K562 (cell line): ENCODE data around the gene PSMD2. TPM values are rescaled to one million over a fixed set of nuclear protein-coding genes. Genes with fewer than 3 reads are reported as not detected.

Source experiments
- BCOR ChIP-seq: fragments of 450-650 bp; IDR thresholded peaks from 2 replicates; pipeline ENCODE4 v1.6.1; 2016
- ELF2 ChIP-seq: fragments of 250-450 bp; sonication (Bioruptor Pico); IDR thresholded peaks from 2 replicates; pipeline ENCODE4 v1.5.0; 2021; ENCODE audit warnings: mild to moderate bottlenecking
- HNRNPH1 ChIP-seq: fragments of 200-400 bp; formaldehyde crosslinking; optimal IDR thresholded peaks from 2 replicates; pipeline ENCODE3; 2017; ENCODE audit warnings: low read depth, mild to moderate bottlenecking, low read length, moderate library complexity
- KDM1A ChIP-seq, 2 experiments: fragments of 450-650 bp; IDR thresholded peaks; 2 replicates each; pipeline ENCODE4 v1.6.1; 2016; ENCODE audit warnings: mild to moderate bottlenecking in 2 of 2
- MXI1 ChIP-seq: IDR thresholded peaks from 2 replicates; pipeline ENCODE4 v1.6.1; 2011; ENCODE audit warnings: low read depth, mild to moderate bottlenecking, improper control_type of control experiment, low read length
- NBN ChIP-seq: fragments of 450-650 bp; IDR thresholded peaks from 2 replicates; pipeline ENCODE4 v1.6.1; 2016; ENCODE audit warnings: low read depth, mild to moderate bottlenecking
- NFIC ChIP-seq: fragments of 450-650 bp; IDR thresholded peaks from 2 replicates; pipeline ENCODE4 v1.6.1; 2017; ENCODE audit warnings: mild to moderate bottlenecking, inconsistent platforms
- NONO ChIP-seq, 2 experiments: fragments of 200-400 bp in 1 of 2; fragments of 450-650 bp in 1 of 2; formaldehyde crosslinking in 1 of 2; IDR thresholded peaks; 2 replicates each; pipeline ENCODE4 v1.6.1; 2017; ENCODE audit warnings: low read depth in 2 of 2, mild to moderate bottlenecking in 2 of 2, moderate library complexity in 2 of 2, low read length in 1 of 2
- PHTF2 ChIP-seq: fragments of 250-450 bp; sonication (Bioruptor Pico); IDR thresholded peaks from 2 replicates; pipeline ENCODE4 v1.5.0; 2021; ENCODE audit warnings: mild to moderate bottlenecking
- RCOR1 ChIP-seq, 2 experiments: IDR thresholded peaks; 2 replicates each; pipeline ENCODE4 v1.6.1; 2012; ENCODE audit warnings: low read depth in 2 of 2, low read length in 2 of 2, borderline replicate concordance in 1 of 2, improper control_type of control experiment in 1 of 2
- RHOXF2B ChIP-seq: fragments of 250-450 bp; sonication (Bioruptor Pico); conservative IDR thresholded peaks from 2 replicates; pipeline ENCODE4 v1.5.1; 2021
- SMARCA5 ChIP-seq: fragments of 450-650 bp; IDR thresholded peaks from 2 replicates; pipeline ENCODE4 v1.6.1; 2016
- THRAP3 ChIP-seq: fragments of 450-650 bp; IDR thresholded peaks from 2 replicates; pipeline ENCODE4 v1.6.1; 2016; ENCODE audit warnings: mild to moderate bottlenecking, inconsistent platforms, borderline replicate concordance
- TSC22D4 ChIP-seq: fragments of 450-650 bp; IDR thresholded peaks from 2 replicates; pipeline ENCODE4 v1.6.1; 2016; ENCODE audit warnings: missing genetic modification characterization, missing biosample characterization, control low read depth
- ZNF140 ChIP-seq: fragments of 250-450 bp; sonication (Bioruptor Pico); IDR thresholded peaks from 2 replicates; pipeline ENCODE4 v1.8.0; 2021; ENCODE audit warnings: moderate library complexity, mild to moderate bottlenecking, inconsistent platforms
- ZNF830 ChIP-seq: fragments of 250-450 bp; sonication (Bioruptor Pico); IDR thresholded peaks from 2 replicates; pipeline ENCODE4 v1.5.0; 2021; ENCODE audit warnings: mild to moderate bottlenecking
- polyA plus RNA-seq, 8 experiments: library from polyadenylated mRNA; depleted of rRNA in 4 of 8; stranded (reverse) in 5 of 8; unstranded in 3 of 8; fragments of >200 nt; fragmentation: Nextera tagmentation in 2 of 8; fragmentation: Illumina TruSeq in 1 of 8; extraction: Ambion mirVana in 2 of 8; extraction: Trizol in 1 of 8; gene quantifications; 2 replicates each; pipeline versions ENCODE4 v1.2.1 to v1.2.3, GENCODE V29; 2011 to 2014; ENCODE audit warnings: inconsistent platforms in 1 of 8, missing spikeins in 1 of 8
- total RNA-seq, 7 experiments: library from RNA; depleted of rRNA in 6 of 7; stranded (reverse); fragments of >200 nt in 6 of 7; fragmentation: Illumina TruSeq in 2 of 7; extraction: Trizol in 2 of 7; gene quantifications; 2 replicates each; pipeline versions ENCODE4 v1.2.1 to v1.2.3, GENCODE V29; 2011 to 2021; ENCODE audit warnings: low replicate concordance in 1 of 7
- TF ChIP-seq, protein P1 (sequence below): sonication (generic); formaldehyde crosslinking; IDR thresholded peaks from 2 replicates; pipeline ENCODE4 v1.8.1; 2023; ENCODE audit warnings: mild to moderate bottlenecking, missing genetic modification reagents
- TF ChIP-seq, protein P2 (sequence below), 2 experiments: fragments of 450-650 bp; formaldehyde crosslinking in 1 of 2; IDR thresholded peaks; 2 replicates each; pipeline versions ENCODE4 v1.4.0 to v1.6.1; 2014 to 2020; ENCODE audit warnings: mild to moderate bottlenecking in 2 of 2, borderline replicate concordance in 1 of 2, low read depth in 1 of 2
- TF ChIP-seq, protein P3 (sequence below): fragments of 450-650 bp; IDR thresholded peaks from 2 replicates; pipeline ENCODE4 v1.6.1; 2017; ENCODE audit warnings: antibody characterized with exemption

The PSMD2 gene
- total and polyA plus RNA-seq, 9 of the 15 experiments (the other 6 are each of a cell fraction or from before 2014, with no cell fraction given): 152 to 484 (median 295) TPM

DNA sequence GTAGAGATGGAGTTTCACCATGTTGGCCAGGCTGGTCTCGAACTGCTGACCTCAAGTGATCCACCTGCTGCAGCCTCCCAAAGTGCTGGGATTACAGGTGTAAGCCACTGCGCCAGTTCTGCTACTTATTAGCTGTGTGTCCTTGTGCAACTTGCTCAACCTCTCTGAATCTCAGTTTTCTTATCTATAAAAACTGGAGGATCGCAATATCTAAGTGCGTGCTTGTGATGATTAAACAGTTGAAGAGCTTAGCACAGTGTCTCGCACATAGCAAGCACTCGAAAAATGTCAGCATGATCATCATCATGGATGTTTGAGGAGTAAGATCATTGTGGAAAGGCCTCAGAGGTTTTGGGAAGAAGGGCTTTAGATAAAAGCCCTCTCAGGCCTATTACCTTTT lies 51.6 kb downstream of the PSMD2 start (continued):
- TF ChIP-seq TSC22D4 (no peak), RCOR1 (IDR thresholded peaks at IDR 0.05; ENCODE audit: borderline replicate concordance in 1 of 2, low read depth in 2 of 2, low read length in 2 of 2) (0 out of 4 replicates have a peak, but pooled peaks of 1 of the 2 experiments have one; percentile 23), MXI1 (no peak), ELF2 (CRISPR knock-in tag) (no peak), RHOXF2B (CRISPR knock-in tag) (no peak), NBN (no peak), KDM1A (IDR thresholded peaks at IDR 0.05) (peak in 1 of 2 experiments; percentile 86; a peak in 3 of 4 replicates), NFIC (no peak), BCOR (peak; percentile 97), PHTF2 (CRISPR knock-in tag) (no peak), ZNF140 (no peak), NONO (IDR thresholded peaks at IDR 0.05; ENCODE audit: low read depth in 2 of 2, low read length in 1 of 2) (no peak), SMARCA5 (peak; percentile 86), HNRNPH1 (no peak), THRAP3 (no peak), ZNF830 (CRISPR knock-in tag) (no peak)
- TF ChIP-seq, protein P1, sequence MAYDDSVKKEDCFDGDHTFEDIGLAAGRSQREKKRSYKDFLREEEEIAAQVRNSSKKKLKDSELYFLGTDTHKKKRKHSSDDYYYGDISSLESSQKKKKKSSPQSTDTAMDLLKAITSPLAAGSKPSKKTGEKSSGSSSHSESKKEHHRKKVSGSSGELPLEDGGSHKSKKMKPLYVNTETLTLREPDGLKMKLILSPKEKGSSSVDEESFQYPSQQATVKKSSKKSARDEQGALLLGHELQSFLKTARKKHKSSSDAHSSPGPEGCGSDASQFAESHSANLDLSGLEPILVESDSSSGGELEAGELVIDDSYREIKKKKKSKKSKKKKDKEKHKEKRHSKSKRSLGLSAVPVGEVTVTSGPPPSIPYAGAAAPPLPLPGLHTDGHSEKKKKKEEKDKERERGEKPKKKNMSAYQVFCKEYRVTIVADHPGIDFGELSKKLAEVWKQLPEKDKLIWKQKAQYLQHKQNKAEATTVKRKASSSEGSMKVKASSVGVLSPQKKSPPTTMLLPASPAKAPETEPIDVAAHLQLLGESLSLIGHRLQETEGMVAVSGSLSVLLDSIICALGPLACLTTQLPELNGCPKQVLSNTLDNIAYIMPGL (CRISPR knock-in tag): no peak
- TF ChIP-seq, protein P2, sequence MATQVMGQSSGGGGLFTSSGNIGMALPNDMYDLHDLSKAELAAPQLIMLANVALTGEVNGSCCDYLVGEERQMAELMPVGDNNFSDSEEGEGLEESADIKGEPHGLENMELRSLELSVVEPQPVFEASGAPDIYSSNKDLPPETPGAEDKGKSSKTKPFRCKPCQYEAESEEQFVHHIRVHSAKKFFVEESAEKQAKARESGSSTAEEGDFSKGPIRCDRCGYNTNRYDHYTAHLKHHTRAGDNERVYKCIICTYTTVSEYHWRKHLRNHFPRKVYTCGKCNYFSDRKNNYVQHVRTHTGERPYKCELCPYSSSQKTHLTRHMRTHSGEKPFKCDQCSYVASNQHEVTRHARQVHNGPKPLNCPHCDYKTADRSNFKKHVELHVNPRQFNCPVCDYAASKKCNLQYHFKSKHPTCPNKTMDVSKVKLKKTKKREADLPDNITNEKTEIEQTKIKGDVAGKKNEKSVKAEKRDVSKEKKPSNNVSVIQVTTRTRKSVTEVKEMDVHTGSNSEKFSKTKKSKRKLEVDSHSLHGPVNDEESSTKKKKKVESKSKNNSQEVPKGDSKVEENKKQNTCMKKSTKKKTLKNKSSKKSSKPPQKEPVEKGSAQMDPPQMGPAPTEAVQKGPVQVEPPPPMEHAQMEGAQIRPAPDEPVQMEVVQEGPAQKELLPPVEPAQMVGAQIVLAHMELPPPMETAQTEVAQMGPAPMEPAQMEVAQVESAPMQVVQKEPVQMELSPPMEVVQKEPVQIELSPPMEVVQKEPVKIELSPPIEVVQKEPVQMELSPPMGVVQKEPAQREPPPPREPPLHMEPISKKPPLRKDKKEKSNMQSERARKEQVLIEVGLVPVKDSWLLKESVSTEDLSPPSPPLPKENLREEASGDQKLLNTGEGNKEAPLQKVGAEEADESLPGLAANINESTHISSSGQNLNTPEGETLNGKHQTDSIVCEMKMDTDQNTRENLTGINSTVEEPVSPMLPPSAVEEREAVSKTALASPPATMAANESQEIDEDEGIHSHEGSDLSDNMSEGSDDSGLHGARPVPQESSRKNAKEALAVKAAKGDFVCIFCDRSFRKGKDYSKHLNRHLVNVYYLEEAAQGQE (IDR thresholded peaks at IDR 0.05; ENCODE audit: borderline replicate concordance): no peak
- TF ChIP-seq, protein P2 (CRISPR knock-in tag; IDR thresholded peaks at IDR 0.05; ENCODE audit: low read depth): no peak
- TF ChIP-seq, protein P3, sequence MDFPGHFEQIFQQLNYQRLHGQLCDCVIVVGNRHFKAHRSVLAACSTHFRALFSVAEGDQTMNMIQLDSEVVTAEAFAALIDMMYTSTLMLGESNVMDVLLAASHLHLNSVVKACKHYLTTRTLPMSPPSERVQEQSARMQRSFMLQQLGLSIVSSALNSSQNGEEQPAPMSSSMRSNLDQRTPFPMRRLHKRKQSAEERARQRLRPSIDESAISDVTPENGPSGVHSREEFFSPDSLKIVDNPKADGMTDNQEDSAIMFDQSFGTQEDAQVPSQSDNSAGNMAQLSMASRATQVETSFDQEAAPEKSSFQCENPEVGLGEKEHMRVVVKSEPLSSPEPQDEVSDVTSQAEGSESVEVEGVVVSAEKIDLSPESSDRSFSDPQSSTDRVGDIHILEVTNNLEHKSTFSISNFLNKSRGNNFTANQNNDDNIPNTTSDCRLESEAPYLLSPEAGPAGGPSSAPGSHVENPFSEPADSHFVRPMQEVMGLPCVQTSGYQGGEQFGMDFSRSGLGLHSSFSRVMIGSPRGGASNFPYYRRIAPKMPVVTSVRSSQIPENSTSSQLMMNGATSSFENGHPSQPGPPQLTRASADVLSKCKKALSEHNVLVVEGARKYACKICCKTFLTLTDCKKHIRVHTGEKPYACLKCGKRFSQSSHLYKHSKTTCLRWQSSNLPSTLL: no peak
